ENCODE data around the gene PAXX. TPM values are rescaled to one million over a fixed set of nuclear protein-coding genes. Genes with fewer than 3 reads are reported as not detected.

PAXX gene
- total RNA-seq, 1 donor from 2014 or later: 15.3 TPM

- TF ChIP-seq EZH2 (IDR thresholded peaks at IDR 0.05; ENCODE audit: insufficient read depth, low read length) (no peak), CTCF (IDR thresholded peaks at IDR 0.05; ENCODE audit: insufficient read depth, low read depth, low read length) (no peak)
- Histone ChIP-seq H4K20me1 (ENCODE audit: insufficient read depth, low read length) (no peaks in the 10 kb centered on the region), H3K27ac (ENCODE audit: low read depth, low read length) (no peak overlapping the region), H3K9ac (ENCODE audit: low read length) (no peak overlapping the region), H3K36me3 (ENCODE audit: insufficient read depth, low read length) (no peaks in the 10 kb centered on the region), H3K9me3 (ENCODE audit: insufficient read depth, low read depth, low read length) (no peaks in the 10 kb centered on the region), H3K4me1 (ENCODE audit: insufficient read depth, low read length) (peaks cover 4% of the 10 kb centered on the region), H2AFZ (ENCODE audit: low read depth, low read length) (no peak overlapping the region), H3K4me2 (ENCODE audit: low read length) (no peak overlapping the region), H3K27me3 (ENCODE audit: insufficient read depth, low read length) (no peaks in the 10 kb centered on the region), H3K4me3 (ENCODE audit: insufficient read depth, low read depth, low read length) (no peak overlapping the region), H3K79me2 (ENCODE audit: insufficient read depth, low read length) (no peaks in the 10 kb centered on the region)
- DNase-seq (ENCODE audit: low read depth) (no peak), FAIRE-seq (no peak)
- Mint-ChIP-seq H3K27me3 (ENCODE audit: low read depth, unreplicated experiment) (no peaks in the 10 kb centered on the region), H3K4me1 (ENCODE audit: low read depth, unreplicated experiment) (no peaks in the 10 kb centered on the region), H3K4me3 (ENCODE audit: unreplicated experiment) (no peak overlapping the region), H3K9me3 (ENCODE audit: unreplicated experiment) (no peaks in the 10 kb centered on the region), H3K27ac (ENCODE audit: unreplicated experiment) (no peak overlapping the region), H3K36me3 (ENCODE audit: low read depth, unreplicated experiment) (peaks cover 2% of the 10 kb centered on the region)
These were observed 15.6 kb downstream of the PAXX start for GRCh38 chr9:137007816-137008270.

- no peak overlapping the region for H3K4me3 Mint-ChIP-seq (ENCODE audit: unreplicated experiment)
- Histone ChIP-seq H3K4me3 (ENCODE audit: insufficient read depth, low read depth, low read length) (no peak overlapping the region), H3K27ac (ENCODE audit: low read depth, low read length) (no peak overlapping the region), H3K36me3 (ENCODE audit: insufficient read depth, low read length) (no peaks in the 10 kb centered on the region), H3K4me2 (ENCODE audit: low read length) (no peak overlapping the region), H3K9me3 (ENCODE audit: insufficient read depth, low read depth, low read length) (no peaks in the 10 kb centered on the region), H3K9ac (ENCODE audit: low read length) (no peak overlapping the region), H2AFZ (ENCODE audit: low read depth, low read length) (no peak overlapping the region), H3K79me2 (ENCODE audit: insufficient read depth, low read length) (no peaks in the 10 kb centered on the region), H3K4me1 (ENCODE audit: insufficient read depth, low read length) (peaks cover 4% of the 10 kb centered on the region), H3K27me3 (ENCODE audit: insufficient read depth, low read length) (no peaks in the 10 kb centered on the region), H4K20me1 (ENCODE audit: insufficient read depth, low read length) (no peaks in the 10 kb centered on the region)
- no peaks in the 10 kb centered on the region for H3K9me3 Mint-ChIP-seq (ENCODE audit: unreplicated experiment)
- H3K4me1 Mint-ChIP-seq (ENCODE audit: low read depth, unreplicated experiment): no peaks in the 10 kb centered on the region
- FAIRE-seq (no peak), DNase-seq (ENCODE audit: low read depth) (no peak)
- H3K27me3 Mint-ChIP-seq (ENCODE audit: low read depth, unreplicated experiment): no peaks in the 10 kb centered on the region
- no peak for TF ChIP-seq EZH2 (IDR thresholded peaks at IDR 0.05; ENCODE audit: insufficient read depth, low read length)
- no peak for TF ChIP-seq CTCF (IDR thresholded peaks at IDR 0.05; ENCODE audit: insufficient read depth, low read depth, low read length)
- H3K27ac Mint-ChIP-seq (ENCODE audit: unreplicated experiment): no peak overlapping the region
- peaks cover 2% of the 10 kb centered on the region for H3K36me3 Mint-ChIP-seq (ENCODE audit: low read depth, unreplicated experiment)
These were observed 16.1 kb downstream of the PAXX start for GRCh38 chr9:137008312-137008711.

- Histone ChIP-seq H2AFZ (ENCODE audit: low read depth, low read length) (no peak overlapping the region), H3K27ac (ENCODE audit: low read depth, low read length) (no peak overlapping the region), H3K27me3 (ENCODE audit: insufficient read depth, low read length) (no peaks in the 10 kb centered on the region), H3K4me3 (ENCODE audit: insufficient read depth, low read depth, low read length) (no peak overlapping the region), H3K79me2 (ENCODE audit: insufficient read depth, low read length) (no peaks in the 10 kb centered on the region), H3K4me2 (ENCODE audit: low read length) (no peak overlapping the region), H3K36me3 (ENCODE audit: insufficient read depth, low read length) (no peaks in the 10 kb centered on the region), H4K20me1 (ENCODE audit: insufficient read depth, low read length) (no peaks in the 10 kb centered on the region), H3K4me1 (ENCODE audit: insufficient read depth, low read length) (peaks cover 4% of the 10 kb centered on the region), H3K9me3 (ENCODE audit: insufficient read depth, low read depth, low read length) (no peaks in the 10 kb centered on the region), H3K9ac (ENCODE audit: low read length) (no peak overlapping the region)
- no peak for FAIRE-seq
- no peaks in the 10 kb centered on the region for H3K27me3 Mint-ChIP-seq (ENCODE audit: low read depth, unreplicated experiment)
- H3K4me1 Mint-ChIP-seq (ENCODE audit: low read depth, unreplicated experiment): no peaks in the 10 kb centered on the region
- no peak for DNase-seq (ENCODE audit: low read depth)
- no peaks in the 10 kb centered on the region for H3K9me3 Mint-ChIP-seq (ENCODE audit: unreplicated experiment)
- peaks cover 2% of the 10 kb centered on the region for H3K36me3 Mint-ChIP-seq (ENCODE audit: low read depth, unreplicated experiment)
- TF ChIP-seq EZH2 (IDR thresholded peaks at IDR 0.05; ENCODE audit: insufficient read depth, low read length): no peak
- TF ChIP-seq CTCF (IDR thresholded peaks at IDR 0.05; ENCODE audit: insufficient read depth, low read depth, low read length): no peak
- no peak overlapping the region for H3K27ac Mint-ChIP-seq (ENCODE audit: unreplicated experiment)
- no peak overlapping the region for H3K4me3 Mint-ChIP-seq (ENCODE audit: unreplicated experiment)
These were observed 17.0 kb downstream of the PAXX start for GRCh38 chr9:137009217-137009616.

Measured in astrocyte (in vitro differentiated cells and primary cell).